ENCODE measurements around the gene IL12RB2.

The IL12RB2 gene

DNA sequence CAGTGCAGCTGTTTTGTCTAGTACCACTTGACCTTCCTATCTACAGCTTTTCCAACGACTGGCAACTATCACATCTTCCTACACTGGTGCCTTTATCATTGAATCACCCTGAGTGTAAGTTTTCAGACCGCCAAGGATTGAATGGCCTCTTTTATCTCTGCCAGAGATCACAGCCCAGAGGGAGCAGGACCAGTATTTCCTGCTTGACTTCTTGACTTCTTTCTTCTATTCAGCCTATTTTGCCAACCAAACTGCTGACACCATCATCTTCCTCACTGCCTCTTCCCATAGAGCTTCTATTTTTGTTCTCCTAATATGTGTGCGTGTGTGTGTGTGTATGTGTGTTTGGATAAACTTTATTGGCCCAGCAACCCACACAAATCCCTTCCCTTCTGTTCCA is 68.7 kb downstream of the IL12RB2 start:
- Histone ChIP-seq H3K4me3 (no peak overlapping the region), H3K27ac (no peak overlapping the region)
- DNase-seq (ENCODE audit: low spot score) = no peak
- TF ChIP-seq, protein P1, sequence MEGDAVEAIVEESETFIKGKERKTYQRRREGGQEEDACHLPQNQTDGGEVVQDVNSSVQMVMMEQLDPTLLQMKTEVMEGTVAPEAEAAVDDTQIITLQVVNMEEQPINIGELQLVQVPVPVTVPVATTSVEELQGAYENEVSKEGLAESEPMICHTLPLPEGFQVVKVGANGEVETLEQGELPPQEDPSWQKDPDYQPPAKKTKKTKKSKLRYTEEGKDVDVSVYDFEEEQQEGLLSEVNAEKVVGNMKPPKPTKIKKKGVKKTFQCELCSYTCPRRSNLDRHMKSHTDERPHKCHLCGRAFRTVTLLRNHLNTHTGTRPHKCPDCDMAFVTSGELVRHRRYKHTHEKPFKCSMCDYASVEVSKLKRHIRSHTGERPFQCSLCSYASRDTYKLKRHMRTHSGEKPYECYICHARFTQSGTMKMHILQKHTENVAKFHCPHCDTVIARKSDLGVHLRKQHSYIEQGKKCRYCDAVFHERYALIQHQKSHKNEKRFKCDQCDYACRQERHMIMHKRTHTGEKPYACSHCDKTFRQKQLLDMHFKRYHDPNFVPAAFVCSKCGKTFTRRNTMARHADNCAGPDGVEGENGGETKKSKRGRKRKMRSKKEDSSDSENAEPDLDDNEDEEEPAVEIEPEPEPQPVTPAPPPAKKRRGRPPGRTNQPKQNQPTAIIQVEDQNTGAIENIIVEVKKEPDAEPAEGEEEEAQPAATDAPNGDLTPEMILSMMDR (IDR thresholded peaks at IDR 0.05) = no peak

DNA sequence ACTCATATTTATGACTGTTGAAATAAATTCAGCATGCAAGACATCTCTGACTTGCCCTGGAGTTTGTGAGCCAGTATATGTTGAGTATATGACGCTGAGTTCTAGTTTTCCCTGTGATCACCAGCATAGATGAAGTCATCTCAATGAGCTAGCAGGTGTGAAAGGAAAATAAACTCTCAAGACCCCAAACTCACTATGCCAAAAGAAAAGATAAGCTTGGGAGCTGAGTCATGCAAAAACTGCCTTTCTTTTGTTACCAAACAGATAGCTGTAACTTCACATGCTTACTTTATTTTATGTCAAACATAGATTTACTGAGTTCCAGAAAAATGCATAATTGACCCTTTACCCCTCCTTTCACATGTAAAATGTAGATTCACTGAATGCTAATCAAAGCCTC is 69.6 kb downstream of the IL12RB2 start:
- Histone ChIP-seq H3K4me3 (no peak overlapping the region), H3K27ac (no peak overlapping the region)
- no peak for DNase-seq (ENCODE audit: low spot score)
- TF ChIP-seq, protein P1 (IDR thresholded peaks at IDR 0.05) = no peak

DNA sequence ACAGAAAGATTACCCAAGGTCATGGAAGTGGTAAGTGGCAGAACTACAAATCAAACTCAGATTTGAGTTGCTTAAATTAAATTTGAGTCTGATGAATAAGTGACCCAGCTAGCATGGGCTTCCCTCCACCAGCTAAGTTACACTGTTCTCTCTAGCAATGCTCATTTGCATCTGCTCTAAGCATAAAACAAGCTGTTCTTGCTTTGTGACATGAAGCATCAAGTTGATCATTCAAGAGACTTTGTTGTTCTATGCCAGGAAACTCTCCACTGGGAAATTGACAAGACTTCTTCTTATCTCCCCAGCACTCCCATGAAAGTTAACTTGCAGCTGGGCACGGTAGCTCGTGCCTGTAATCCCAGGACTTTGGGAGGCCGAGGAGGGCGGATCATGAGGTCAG is 73.5 kb downstream of the IL12RB2 start:
- no peak overlapping the region for H3K4me3 ChIP-seq
- no peak overlapping the region for H3K27ac ChIP-seq
- TF ChIP-seq, protein P1 (IDR thresholded peaks at IDR 0.05) = no peak
- no peak for DNase-seq (ENCODE audit: low spot score)

DNA sequence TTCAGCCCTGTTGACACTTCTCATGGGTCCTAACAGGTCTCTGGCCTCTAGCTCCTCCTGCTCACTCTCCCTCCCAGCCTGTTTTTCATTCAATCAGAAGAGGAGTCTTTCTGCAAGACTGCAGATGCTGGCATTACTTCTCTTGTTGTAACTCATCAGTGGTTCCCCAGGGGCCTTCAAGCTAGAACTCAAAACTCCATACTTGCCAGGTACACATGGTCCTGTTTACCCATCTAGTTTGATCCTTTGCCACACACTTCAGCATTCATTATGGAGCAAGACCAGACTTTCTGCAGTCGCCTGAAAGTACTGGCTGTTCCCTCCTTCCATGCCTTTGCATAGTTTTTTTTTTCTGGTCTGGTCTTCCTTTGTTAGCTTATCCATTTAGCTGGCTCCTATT is 74.6 kb downstream of the IL12RB2 start:
- TF ChIP-seq, protein P1 (IDR thresholded peaks at IDR 0.05) = no peak
- no peak overlapping the region for H3K27ac ChIP-seq
- no peak for DNase-seq (ENCODE audit: low spot score)

DNA sequence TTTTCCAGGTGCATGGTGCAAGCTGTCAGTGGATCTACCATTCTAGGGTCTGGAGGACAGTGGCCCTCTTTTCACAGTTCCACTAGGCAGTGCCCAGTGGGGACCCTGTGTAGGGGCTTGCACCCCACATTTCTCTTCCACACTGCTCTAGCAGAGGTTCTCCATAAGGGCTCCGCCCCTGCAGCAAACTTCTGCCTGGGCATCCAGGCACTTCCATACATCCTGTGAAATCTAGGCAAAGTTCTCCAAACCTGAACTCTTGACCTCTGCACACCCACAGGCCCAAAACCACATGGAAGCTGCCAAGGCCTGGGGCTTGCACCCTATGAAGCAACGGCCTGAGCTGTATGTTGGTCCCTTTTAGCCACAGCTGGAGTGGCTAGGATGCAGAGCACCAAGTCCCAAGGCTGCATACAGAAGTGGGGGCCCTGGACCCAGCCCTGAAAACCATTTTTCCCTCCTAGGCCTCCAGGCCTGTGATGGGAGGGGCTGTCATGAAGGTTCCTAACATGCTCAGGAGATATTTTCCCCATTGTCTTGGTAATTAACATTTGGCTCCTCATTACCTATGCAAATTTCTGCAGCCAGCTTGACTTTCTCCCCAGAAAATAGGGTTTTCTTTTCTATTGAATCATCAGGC is 76.4 kb downstream of the IL12RB2 start:
- DNase-seq (ENCODE audit: low spot score) = no peak
- TF ChIP-seq, protein P1 (IDR thresholded peaks at IDR 0.05) = no peak

More for the DNA sequence above, 74.6 kb downstream of the IL12RB2 start:
- no peak overlapping the region for H3K4me3 ChIP-seq

DNA sequence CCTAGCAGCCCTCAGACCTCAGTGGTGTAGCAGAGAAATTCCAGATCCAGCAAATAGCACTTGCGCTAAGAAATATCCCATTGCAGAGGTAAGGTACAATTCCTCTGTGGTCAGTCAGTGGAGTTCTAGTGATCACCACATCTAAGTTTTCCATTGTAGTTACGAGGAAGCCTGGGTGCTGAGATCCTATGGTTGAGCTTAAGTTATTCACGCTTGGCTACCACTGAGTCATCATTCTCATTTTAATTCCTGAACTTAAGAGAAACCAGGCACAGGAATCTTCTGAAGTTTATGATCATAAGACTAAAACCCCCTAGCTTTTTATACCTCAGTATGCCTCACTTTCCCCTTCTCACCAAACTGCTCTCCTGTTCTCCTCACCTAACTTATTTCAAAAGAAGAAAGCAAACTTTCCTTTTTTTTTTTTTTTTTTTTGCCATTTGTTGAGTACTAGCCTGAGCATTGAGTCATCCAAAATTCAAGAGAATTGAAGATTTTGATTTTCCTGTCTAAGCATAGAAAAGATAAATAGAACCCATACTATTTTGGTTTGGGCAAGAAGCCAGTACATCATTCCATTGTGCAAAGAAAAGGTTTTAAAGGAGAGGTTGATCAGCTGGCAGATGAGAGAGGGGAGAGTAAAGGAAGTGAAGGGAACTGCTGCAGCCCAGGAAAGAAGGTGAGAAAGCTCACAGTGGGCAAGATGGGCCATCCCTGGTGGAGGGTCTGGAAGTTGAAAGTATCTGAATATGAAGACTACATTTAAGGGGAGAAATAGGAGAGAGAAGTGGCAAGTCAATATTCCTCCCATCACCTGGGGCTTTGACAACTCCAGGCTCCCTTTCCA is 82.6 kb downstream of the IL12RB2 start:
- no peak overlapping the region for H3K4me3 ChIP-seq
- TF ChIP-seq, protein P1 (IDR thresholded peaks at IDR 0.05) = no peak
- no peak for DNase-seq (ENCODE audit: low spot score)
- H3K27ac ChIP-seq = no peak overlapping the region

More for the DNA sequence above, 76.4 kb downstream of the IL12RB2 start:
- no peak overlapping the region for H3K27ac ChIP-seq
- H3K4me3 ChIP-seq = no peak overlapping the region

DNA sequence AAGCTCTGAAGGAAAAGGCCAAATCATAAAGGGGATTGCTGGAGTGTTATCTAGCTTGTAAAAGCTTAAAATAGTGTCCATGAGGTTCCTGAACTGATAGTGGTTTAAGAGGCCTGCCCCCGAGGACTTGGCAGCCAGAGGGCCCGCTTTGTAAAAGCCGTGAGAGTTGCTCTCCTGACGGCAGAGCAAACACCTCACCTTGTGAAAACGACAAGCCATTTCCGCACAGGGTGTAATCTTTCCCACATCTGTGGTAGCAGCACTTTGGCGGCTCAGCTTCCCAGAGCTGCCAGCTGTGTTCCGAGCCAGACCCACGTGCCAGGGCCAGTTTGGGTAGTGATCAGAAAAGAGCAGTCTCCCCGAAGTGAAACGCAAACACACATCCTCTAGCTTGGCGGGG is 85.6 kb downstream of the IL12RB2 start:
- no peak for DNase-seq (ENCODE audit: low spot score)
- TF ChIP-seq, protein P1 (IDR thresholded peaks at IDR 0.05) = no peak
- H3K4me3 ChIP-seq = no peak overlapping the region
- H3K27ac ChIP-seq = no peak overlapping the region
